ENCODE measurements around the gene SCO2. TPM values are rescaled to one million over a fixed set of nuclear protein-coding genes. Genes with fewer than 3 reads are reported as not detected.

Gene SCO2
- total and polyA plus RNA-seq, 9 of the 15 experiments (the other 6 are each of a cell fraction or from before 2014, with no cell fraction given), result 0.34 to 4.0 (median 1.1) TPM; not detected in 3

DNA sequence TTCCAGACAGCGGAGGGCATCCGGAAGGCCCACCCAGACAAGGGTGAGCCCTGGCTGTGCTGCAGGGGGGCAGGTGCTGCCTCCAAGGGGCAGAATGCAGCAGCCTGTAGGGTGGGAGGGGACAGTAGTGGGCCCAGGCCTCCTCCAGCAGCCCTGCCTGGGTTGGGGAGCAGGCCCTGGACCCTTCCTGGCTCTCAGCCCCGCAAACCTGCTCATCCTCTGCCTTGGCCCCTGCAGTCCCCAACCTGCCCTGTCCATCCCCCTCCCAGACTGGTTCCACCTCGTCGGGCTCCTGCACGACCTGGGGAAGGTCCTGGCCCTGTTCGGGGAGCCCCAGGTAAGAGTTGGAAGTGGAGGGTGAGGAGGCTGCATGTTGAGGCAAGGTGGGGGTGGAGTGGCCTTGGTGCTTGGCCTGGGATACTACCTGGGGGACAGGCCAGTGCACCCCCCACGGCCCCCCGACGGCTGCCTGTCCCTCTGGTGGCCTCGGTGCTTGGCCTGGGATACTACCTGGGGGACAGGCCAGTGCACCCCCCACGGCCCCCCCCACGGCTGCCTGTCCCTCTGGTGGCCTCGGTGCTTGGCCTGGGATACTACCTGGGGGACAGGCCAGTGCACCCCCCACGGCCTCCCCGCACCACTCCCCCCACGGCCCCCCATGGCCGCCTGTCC, 37.3 kb downstream of the SCO2 start:
- H3K9me1 ChIP-seq (ENCODE audit: control insufficient read depth, insufficient read depth, low read length), result no peaks in the 10 kb centered on the region
- no peaks in the 10 kb centered on the region for H4K20me1 ChIP-seq (replicated peaks; ENCODE audit: control insufficient read depth, insufficient read depth, low read length)
- ChIA-PET CTCF (ENCODE audit: low intra/inter-chr PET ratio) (no interaction called here), POLR2A (no interaction called here)
- in situ Hi-C loops (cut with MboI), result no loop called here
- no TSS peak for BruUV-seq (replicated peaks)
- FAIRE-seq (no peak), ATAC-seq (no peak), DNase-seq (ENCODE audit: extremely low read depth in 1 of 4, low spot score in 3 of 4) (no peak)
- no peaks in the 10 kb centered on the region for H3K79me2 ChIP-seq (ENCODE audit: control insufficient read depth, insufficient read depth, low read length)
- no peaks in the 10 kb centered on the region for H3K36me3 ChIP-seq (ENCODE audit: control insufficient read depth, insufficient read depth, low read length)
- H3K4me1 ChIP-seq (replicated peaks in 1 of 2; ENCODE audit: control insufficient read depth in 2 of 2, insufficient read depth in 2 of 2, low read length in 2 of 2), result peaks cover 4 to 46% of the 10 kb centered on the region in 2 experiments; a peak in 3 of 5 replicates
- no peak overlapping the region for H3K9ac ChIP-seq (ENCODE audit: insufficient read depth in 1 of 2, low read depth in 2 of 2, low read length in 2 of 2)
- H3K4me3 ChIP-seq, result no peak overlapping the region
- 52% methylated on average over 4 of the region's 18 CpGs for WGBS (ENCODE audit: insufficient coverage, low coverage, missing lambda C conversion rate)
- no peak for TF ChIP-seq ZNF830 (CRISPR knock-in tag; IDR thresholded peaks at IDR 0.05)
- no peaks in the 10 kb centered on the region for H3K27me3 ChIP-seq (ENCODE audit: control insufficient read depth in 2 of 2, insufficient read depth in 2 of 2, low read length in 2 of 2)
- no peaks in the 10 kb centered on the region for H3K9me3 ChIP-seq (replicated peaks; ENCODE audit: control insufficient read depth, insufficient read depth, low read depth, low read length)
- no peak overlapping the region for H3K4me2 ChIP-seq (ENCODE audit: insufficient read depth, low read length)
- intact Hi-C loops (cut with micrococcal nuclease), result no loop called here
- no peak overlapping the region for H2AFZ ChIP-seq (ENCODE audit: low read depth, low read length)
- no peak overlapping the region for H3K27ac ChIP-seq (ENCODE audit: extremely low read depth, low read depth, low read length)

DNA sequence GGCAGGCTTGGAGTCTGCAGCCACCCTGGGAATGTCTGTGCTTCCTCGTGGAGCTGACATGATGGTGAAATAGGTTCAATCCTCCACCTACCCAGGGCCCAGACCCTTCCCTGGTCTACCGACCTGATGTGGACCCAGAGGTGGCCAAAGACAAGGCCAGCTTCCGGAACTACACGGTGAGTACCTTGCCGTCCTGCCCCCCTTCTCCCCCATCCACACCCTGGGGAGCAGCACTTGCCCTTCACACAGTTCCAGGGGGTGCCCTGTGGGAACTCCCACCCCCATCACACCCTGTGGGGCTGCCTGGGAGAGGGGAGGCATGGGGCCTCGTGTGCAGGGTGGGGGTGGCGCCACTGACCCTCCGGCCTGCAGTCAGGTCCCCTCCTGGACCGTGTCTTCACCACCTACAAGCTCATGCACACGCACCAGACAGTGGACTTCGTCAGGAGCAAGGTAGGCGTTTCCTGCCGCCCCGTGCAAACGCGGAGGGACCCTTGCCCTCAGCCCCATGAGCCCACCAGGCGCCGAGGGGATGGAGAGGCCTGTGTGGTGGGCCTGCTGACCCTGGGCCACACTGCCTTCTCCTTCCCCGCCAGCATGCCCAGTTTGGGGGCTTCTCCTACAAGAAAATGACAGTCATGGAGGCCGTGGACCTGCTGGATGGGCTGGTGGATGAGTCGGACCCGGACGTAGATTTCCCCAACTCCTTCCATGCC, 38.0 kb downstream of the SCO2 start:
- Histone ChIP-seq H3K27me3 (ENCODE audit: control insufficient read depth in 2 of 2, insufficient read depth in 2 of 2, low read length in 2 of 2) (no peaks in the 10 kb centered on the region), H3K9me3 (replicated peaks; ENCODE audit: control insufficient read depth, insufficient read depth, low read depth, low read length) (no peaks in the 10 kb centered on the region), H3K36me3 (ENCODE audit: control insufficient read depth, insufficient read depth, low read length) (no peaks in the 10 kb centered on the region), H3K27ac (ENCODE audit: extremely low read depth, low read depth, low read length) (no peak overlapping the region), H3K9ac (ENCODE audit: insufficient read depth in 1 of 2, low read depth in 2 of 2, low read length in 2 of 2) (peak overlapping the region in 1 of 2 experiments; percentile 52; a peak in 1 of 4 replicates), H3K79me2 (ENCODE audit: control insufficient read depth, insufficient read depth, low read length) (no peaks in the 10 kb centered on the region), H3K4me2 (ENCODE audit: insufficient read depth, low read length) (no peak overlapping the region), H3K4me1 (replicated peaks in 1 of 2; ENCODE audit: control insufficient read depth in 2 of 2, insufficient read depth in 2 of 2, low read length in 2 of 2) (peaks cover 4 to 52% of the 10 kb centered on the region in 2 experiments; a peak in 3 of 5 replicates), H2AFZ (ENCODE audit: low read depth, low read length) (0 out of 2 replicates have a peak overlapping the region, but pooled peaks have one; percentile 55), H3K4me3 (no peak overlapping the region), H3K9me1 (ENCODE audit: control insufficient read depth, insufficient read depth, low read length) (no peaks in the 10 kb centered on the region), H4K20me1 (replicated peaks; ENCODE audit: control insufficient read depth, insufficient read depth, low read length) (no peaks in the 10 kb centered on the region)
- ATAC-seq, result no peak
- no peak for FAIRE-seq
- no peak for DNase-seq (ENCODE audit: extremely low read depth in 1 of 4, low spot score in 3 of 4)
- ChIA-PET CTCF (ENCODE audit: low intra/inter-chr PET ratio) (no interaction called here), POLR2A (interaction anchor here (1.5 kb wide), 1 partner anchor 10 kb away, joined by 6 read pairs; no protein-coding TSS in a partner anchor)
- in situ Hi-C loops (cut with MboI) (no loop called here), intact Hi-C loops (cut with micrococcal nuclease) (no loop called here)
- no TSS peak for BruUV-seq (replicated peaks)
- WGBS (ENCODE audit: insufficient coverage, low coverage, missing lambda C conversion rate), result 56% methylated on average over 10 of the region's 23 CpGs
- TF ChIP-seq, protein P1, sequence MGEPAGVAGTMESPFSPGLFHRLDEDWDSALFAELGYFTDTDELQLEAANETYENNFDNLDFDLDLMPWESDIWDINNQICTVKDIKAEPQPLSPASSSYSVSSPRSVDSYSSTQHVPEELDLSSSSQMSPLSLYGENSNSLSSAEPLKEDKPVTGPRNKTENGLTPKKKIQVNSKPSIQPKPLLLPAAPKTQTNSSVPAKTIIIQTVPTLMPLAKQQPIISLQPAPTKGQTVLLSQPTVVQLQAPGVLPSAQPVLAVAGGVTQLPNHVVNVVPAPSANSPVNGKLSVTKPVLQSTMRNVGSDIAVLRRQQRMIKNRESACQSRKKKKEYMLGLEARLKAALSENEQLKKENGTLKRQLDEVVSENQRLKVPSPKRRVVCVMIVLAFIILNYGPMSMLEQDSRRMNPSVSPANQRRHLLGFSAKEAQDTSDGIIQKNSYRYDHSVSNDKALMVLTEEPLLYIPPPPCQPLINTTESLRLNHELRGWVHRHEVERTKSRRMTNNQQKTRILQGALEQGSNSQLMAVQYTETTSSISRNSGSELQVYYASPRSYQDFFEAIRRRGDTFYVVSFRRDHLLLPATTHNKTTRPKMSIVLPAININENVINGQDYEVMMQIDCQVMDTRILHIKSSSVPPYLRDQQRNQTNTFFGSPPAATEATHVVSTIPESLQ (CRISPR knock-in tag; IDR thresholded peaks at IDR 0.05), result no peak
- no peak for TF ChIP-seq NELFE (IDR thresholded peaks at IDR 0.05; ENCODE audit: insufficient read depth, insufficient read length)
- TF ChIP-seq ZNF586 (CRISPR knock-in tag; conservative IDR thresholded peaks at IDR 0.05), result no peak
- no peak for TF ChIP-seq GTF2E2 (tag; IDR thresholded peaks at IDR 0.05)
- no peak for TF ChIP-seq NUFIP1 (IDR thresholded peaks at IDR 0.05; ENCODE audit: partially characterized antibody)
- TF ChIP-seq, protein P2, sequence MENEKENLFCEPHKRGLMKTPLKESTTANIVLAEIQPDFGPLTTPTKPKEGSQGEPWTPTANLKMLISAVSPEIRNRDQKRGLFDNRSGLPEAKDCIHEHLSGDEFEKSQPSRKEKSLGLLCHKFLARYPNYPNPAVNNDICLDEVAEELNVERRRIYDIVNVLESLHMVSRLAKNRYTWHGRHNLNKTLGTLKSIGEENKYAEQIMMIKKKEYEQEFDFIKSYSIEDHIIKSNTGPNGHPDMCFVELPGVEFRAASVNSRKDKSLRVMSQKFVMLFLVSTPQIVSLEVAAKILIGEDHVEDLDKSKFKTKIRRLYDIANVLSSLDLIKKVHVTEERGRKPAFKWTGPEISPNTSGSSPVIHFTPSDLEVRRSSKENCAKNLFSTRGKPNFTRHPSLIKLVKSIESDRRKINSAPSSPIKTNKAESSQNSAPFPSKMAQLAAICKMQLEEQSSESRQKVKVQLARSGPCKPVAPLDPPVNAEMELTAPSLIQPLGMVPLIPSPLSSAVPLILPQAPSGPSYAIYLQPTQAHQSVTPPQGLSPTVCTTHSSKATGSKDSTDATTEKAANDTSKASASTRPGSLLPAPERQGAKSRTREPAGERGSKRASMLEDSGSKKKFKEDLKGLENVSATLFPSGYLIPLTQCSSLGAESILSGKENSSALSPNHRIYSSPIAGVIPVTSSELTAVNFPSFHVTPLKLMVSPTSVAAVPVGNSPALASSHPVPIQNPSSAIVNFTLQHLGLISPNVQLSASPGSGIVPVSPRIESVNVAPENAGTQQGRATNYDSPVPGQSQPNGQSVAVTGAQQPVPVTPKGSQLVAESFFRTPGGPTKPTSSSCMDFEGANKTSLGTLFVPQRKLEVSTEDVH (IDR thresholded peaks at IDR 0.05; ENCODE audit: low read depth, partially characterized antibody), result no peak
- no peak for TF ChIP-seq KLF16 (IDR thresholded peaks at IDR 0.05)
